OCI-LY7 (cell line): ENCODE results near the gene PCGF3.

Source experiments
- CTCF ChIP-seq: fragments of 200-600 bp; sonication (generic); conservative IDR thresholded peaks from 2 replicates; pipeline ENCODE4 v1.5.1; 2014; ENCODE audit warnings: mild to moderate bottlenecking, antibody characterized with exemption, low read length, moderate library complexity, mixed read lengths
- EZH2phosphoT487 ChIP-seq: fragments of 200-600 bp; sonication (generic); IDR thresholded peaks from 2 replicates; pipeline ENCODE4 v1.6.1; 2018; ENCODE audit warnings: low read depth, borderline replicate concordance, mild to moderate bottlenecking, mixed run types, antibody characterized with exemption, low read length, moderate library complexity, mixed read lengths

GRCh38 chr4:700587-701264 is 4.9 kb upstream of the PCGF3 start:
- TF ChIP-seq CTCF (peak; percentile 36; the same call in 1 of the 2 replicates), EZH2phosphoT487 (no peak)
